ENCODE measurements around the gene TMEM117.

- no peak for TF ChIP-seq POLR2A (IDR thresholded peaks at IDR 0.05)
- no peak for TF ChIP-seq CTCF (IDR thresholded peaks at IDR 0.05)
Observed at GRCh38 chr12:44077294-44077693, 241.4 kb downstream of the TMEM117 start.
